ENCODE data around the gene FMN1. TPM values are rescaled to one million over a fixed set of nuclear protein-coding genes. Genes with fewer than 3 reads are reported as not detected.

The FMN1 gene
- total RNA-seq, 1 experiment from 2014 or later = 4.5 TPM

DNA sequence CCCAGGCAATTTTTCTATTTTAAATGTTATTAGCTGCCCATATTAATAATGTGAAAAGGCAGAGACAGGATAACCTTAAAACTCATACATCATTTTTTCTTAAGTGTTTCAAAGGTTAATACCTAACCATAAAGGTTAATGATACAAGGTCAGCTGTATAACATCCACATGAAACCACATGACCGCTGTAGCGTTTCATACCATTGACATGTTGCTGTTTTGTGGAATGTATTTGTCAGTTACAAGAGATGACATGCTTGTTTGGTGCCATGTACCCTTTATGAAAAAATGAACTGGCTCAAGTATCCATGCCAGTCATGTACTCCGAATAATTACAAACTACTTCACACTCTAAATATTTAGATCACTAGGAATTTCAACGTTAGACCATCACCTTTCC is 207.4 kb downstream of the FMN1 start:
- DNase-seq (ENCODE audit: low spot score) (no peak), ATAC-seq (no peak)
- H3K4me1 Mint-ChIP-seq = no peaks in the 10 kb centered on the region
- POLR2A ChIA-PET = no interaction called here
- TF ChIP-seq, protein P1, sequence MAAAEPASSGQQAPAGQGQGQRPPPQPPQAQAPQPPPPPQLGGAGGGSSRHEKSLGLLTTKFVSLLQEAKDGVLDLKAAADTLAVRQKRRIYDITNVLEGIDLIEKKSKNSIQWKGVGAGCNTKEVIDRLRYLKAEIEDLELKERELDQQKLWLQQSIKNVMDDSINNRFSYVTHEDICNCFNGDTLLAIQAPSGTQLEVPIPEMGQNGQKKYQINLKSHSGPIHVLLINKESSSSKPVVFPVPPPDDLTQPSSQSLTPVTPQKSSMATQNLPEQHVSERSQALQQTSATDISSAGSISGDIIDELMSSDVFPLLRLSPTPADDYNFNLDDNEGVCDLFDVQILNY (CRISPR knock-in tag; IDR thresholded peaks at IDR 0.05) = no peak
- TF ChIP-seq SP1 (CRISPR knock-in tag; conservative IDR thresholded peaks at IDR 0.05) (no peak), ZBTB21 (CRISPR knock-in tag; IDR thresholded peaks at IDR 0.05; ENCODE audit: borderline replicate concordance) (no peak), ZSCAN18 (CRISPR knock-in tag; IDR thresholded peaks at IDR 0.05) (no peak), FOXK1 (CRISPR knock-in tag; IDR thresholded peaks at IDR 0.05) (no peak), SMAD4 (CRISPR knock-in tag; IDR thresholded peaks at IDR 0.05) (no peak), NFATC4 (CRISPR knock-in tag; IDR thresholded peaks at IDR 0.05) (no peak), HMGXB4 (CRISPR knock-in tag; IDR thresholded peaks at IDR 0.05) (no peak), TEAD1 (CRISPR knock-in tag; IDR thresholded peaks at IDR 0.05) (no peak), GRHL2 (CRISPR knock-in tag; IDR thresholded peaks at IDR 0.05; ENCODE audit: insufficient replicate concordance, severe bottlenecking) (no peak), CBFB (CRISPR knock-in tag; IDR thresholded peaks at IDR 0.05; ENCODE audit: low read depth) (no peak), ZNF232 (CRISPR knock-in tag; IDR thresholded peaks at IDR 0.05) (no peak), TP53 (CRISPR knock-in tag; IDR thresholded peaks at IDR 0.05) (no peak)
- TF ChIP-seq, protein P2, sequence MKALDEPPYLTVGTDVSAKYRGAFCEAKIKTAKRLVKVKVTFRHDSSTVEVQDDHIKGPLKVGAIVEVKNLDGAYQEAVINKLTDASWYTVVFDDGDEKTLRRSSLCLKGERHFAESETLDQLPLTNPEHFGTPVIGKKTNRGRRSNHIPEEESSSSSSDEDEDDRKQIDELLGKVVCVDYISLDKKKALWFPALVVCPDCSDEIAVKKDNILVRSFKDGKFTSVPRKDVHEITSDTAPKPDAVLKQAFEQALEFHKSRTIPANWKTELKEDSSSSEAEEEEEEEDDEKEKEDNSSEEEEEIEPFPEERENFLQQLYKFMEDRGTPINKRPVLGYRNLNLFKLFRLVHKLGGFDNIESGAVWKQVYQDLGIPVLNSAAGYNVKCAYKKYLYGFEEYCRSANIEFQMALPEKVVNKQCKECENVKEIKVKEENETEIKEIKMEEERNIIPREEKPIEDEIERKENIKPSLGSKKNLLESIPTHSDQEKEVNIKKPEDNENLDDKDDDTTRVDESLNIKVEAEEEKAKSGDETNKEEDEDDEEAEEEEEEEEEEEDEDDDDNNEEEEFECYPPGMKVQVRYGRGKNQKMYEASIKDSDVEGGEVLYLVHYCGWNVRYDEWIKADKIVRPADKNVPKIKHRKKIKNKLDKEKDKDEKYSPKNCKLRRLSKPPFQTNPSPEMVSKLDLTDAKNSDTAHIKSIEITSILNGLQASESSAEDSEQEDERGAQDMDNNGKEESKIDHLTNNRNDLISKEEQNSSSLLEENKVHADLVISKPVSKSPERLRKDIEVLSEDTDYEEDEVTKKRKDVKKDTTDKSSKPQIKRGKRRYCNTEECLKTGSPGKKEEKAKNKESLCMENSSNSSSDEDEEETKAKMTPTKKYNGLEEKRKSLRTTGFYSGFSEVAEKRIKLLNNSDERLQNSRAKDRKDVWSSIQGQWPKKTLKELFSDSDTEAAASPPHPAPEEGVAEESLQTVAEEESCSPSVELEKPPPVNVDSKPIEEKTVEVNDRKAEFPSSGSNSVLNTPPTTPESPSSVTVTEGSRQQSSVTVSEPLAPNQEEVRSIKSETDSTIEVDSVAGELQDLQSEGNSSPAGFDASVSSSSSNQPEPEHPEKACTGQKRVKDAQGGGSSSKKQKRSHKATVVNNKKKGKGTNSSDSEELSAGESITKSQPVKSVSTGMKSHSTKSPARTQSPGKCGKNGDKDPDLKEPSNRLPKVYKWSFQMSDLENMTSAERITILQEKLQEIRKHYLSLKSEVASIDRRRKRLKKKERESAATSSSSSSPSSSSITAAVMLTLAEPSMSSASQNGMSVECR (CRISPR knock-in tag; IDR thresholded peaks at IDR 0.05; ENCODE audit: borderline replicate concordance) = no peak
- TF ChIP-seq, protein P3, sequence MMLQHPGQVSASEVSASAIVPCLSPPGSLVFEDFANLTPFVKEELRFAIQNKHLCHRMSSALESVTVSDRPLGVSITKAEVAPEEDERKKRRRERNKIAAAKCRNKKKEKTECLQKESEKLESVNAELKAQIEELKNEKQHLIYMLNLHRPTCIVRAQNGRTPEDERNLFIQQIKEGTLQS (CRISPR knock-in tag; conservative IDR thresholded peaks at IDR 0.05) = no peak
- TF ChIP-seq, protein P4, sequence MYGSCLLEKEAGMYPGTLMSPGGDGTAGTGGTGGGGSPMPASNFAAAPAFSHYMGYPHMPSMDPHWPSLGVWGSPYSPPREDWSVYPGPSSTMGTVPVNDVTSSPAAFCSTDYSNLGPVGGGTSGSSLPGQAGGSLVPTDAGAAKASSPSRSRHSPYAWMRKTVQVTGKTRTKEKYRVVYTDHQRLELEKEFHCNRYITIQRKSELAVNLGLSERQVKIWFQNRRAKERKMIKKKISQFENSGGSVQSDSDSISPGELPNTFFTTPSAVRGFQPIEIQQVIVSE (CRISPR knock-in tag; IDR thresholded peaks at IDR 0.05; ENCODE audit: borderline replicate concordance) = no peak
- TF ChIP-seq, protein P5, sequence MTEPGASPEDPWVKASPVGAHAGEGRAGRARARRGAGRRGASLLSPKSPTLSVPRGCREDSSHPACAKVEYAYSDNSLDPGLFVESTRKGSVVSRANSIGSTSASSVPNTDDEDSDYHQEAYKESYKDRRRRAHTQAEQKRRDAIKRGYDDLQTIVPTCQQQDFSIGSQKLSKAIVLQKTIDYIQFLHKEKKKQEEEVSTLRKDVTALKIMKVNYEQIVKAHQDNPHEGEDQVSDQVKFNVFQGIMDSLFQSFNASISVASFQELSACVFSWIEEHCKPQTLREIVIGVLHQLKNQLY (CRISPR knock-in tag; IDR thresholded peaks at IDR 0.05) = no peak
- H3K27ac Mint-ChIP-seq = no peak overlapping the region
- no peak overlapping the region for H3K4me3 Mint-ChIP-seq
- H3K9me3 Mint-ChIP-seq = no peaks in the 10 kb centered on the region
- CTCF ChIA-PET = interaction anchor here (1.4 kb wide), 1 partner anchor 51 kb away, joined by 5 read pairs; no protein-coding TSS in a partner anchor
- no peaks in the 10 kb centered on the region for H3K36me3 Mint-ChIP-seq
- no peaks in the 10 kb centered on the region for H3K27me3 Mint-ChIP-seq (ENCODE audit: low read depth)
